Psoas muscle (tissue), 8 donors: ENCODE measurements around the gene DSC1. TPM values are rescaled to one million over a fixed set of nuclear protein-coding genes. Genes with fewer than 3 reads are reported as not detected.

Experiments
- ATAC-seq, 4 donors: fragments of 200-7000 bp; cut with Tn5 transposase; one replicate each; pipeline ENCODE4 v1.9.1; 2020; ENCODE audit warnings: moderate library complexity in 3 of 4, mild to moderate bottlenecking in 2 of 4
- DNase-seq, 2 donors: peaks; one replicate each; pipeline ENCODE4 v3.0.0-alpha.2; 2020
- H3K27ac ChIP-seq: fragments of 200-600 bp; one replicate; pipeline ENCODE4 v1.8.0; 2022
- H3K27me3 ChIP-seq, 3 donors: fragments of 200-600 bp in 1 of 3; one replicate each; pipeline versions ENCODE4 v1.6.1 to v1.8.0; 2013 to 2022; ENCODE audit warnings: low read length in 2 of 3, mild to moderate bottlenecking in 2 of 3, moderate library complexity in 1 of 3; ENCODE audit not compliant: insufficient read depth in 3 of 3
- H3K36me3 ChIP-seq, 2 donors: fragments of 200-600 bp in 1 of 2; one replicate each; pipeline versions ENCODE4 v1.6.1 to v1.8.0; 2013 to 2022; ENCODE audit warnings: low read depth in 1 of 2, mild to moderate bottlenecking in 1 of 2, moderate library complexity in 1 of 2; ENCODE audit not compliant: insufficient read depth in 1 of 2
- H3K4me1 ChIP-seq: fragments of 200-600 bp; one replicate; pipeline ENCODE4 v1.8.0; 2022
- H3K4me3 ChIP-seq: fragments of 200-600 bp; one replicate; pipeline ENCODE4 v1.8.0; 2022; ENCODE audit warnings: mild to moderate bottlenecking
- H3K9me3 ChIP-seq: fragments of 200-600 bp; one replicate; pipeline ENCODE4 v1.8.0; 2022
- CTCF ChIP-seq: fragments of 200-600 bp; IDR thresholded peaks from one replicate; pipeline ENCODE4 v1.8.0; 2022; ENCODE audit warnings: antibody characterized with exemption
- WGBS, 3 donors: extraction: QIAGEN DNeasy Blood & Tissue Kit; methylation state at CpG; one replicate each; pipeline versions ENCODE4 v1.1.6 to v1.1.7; 2013; 5-methylcytosine and 5-hydroxymethylcytosine counted together
- intact Hi-C, 2 donors: fragments of 100-400 bp; cut with DNase I; formaldehyde crosslinking; loops; one replicate each; pipeline versions ENCODE4 v1.11.0 to v1.14.2; 2022
- polyA plus RNA-seq, 3 donors: library from polyadenylated mRNA; stranded (reverse); fragments of 200-250 nt; gene quantifications; one replicate each; pipeline ENCODE4 v1.2.3, GENCODE V29; 2013
- total RNA-seq, 4 donors: library from RNA; stranded (reverse); fragmentation: NEBNext Ultra II Directional in 2 of 4; extraction: Animal tissue kit (Norgen Biotek cat#: 25700) in 2 of 4; gene quantifications; one replicate each; pipeline versions ENCODE4 v1.2.1 to v1.2.4, GENCODE V29; 2021 to 2023
- donor health status: healthy with polysubstance abuse.
- donor health status: DM: no; HTN: no; CAD: no; lungs with moderate emphysema.
- donor health status: Bipolar disorder and iron deficiency.
- donor health status: healthy.
- donor health status: DM: yes; HTN: yes; CAD: no.
- donor health status: DM: no; HTN: no; CAD: no.
- donor health status: DM: no; HTN: no; CAD: no.
- donor health status: DM: yes; HTN: yes; CAD: no.

DSC1 gene
- total and polyA plus RNA-seq, 7 donors, result not detected

GRCh38 chr18:31203794-31204148 lies 41.1 kb upstream of the DSC1 start:
- Histone ChIP-seq H3K27me3 (no peaks in the 10 kb centered on the region), H3K4me1 (no peaks in the 10 kb centered on the region), H3K27ac (no peak overlapping the region), H3K9me3 (no peaks in the 10 kb centered on the region), H3K36me3 (no peaks in the 10 kb centered on the region), H3K4me3 (no peak overlapping the region)
- TF ChIP-seq CTCF, result no peak
- no peak for DNase-seq
- no peak for ATAC-seq
- intact Hi-C loops, result no loop called here
- WGBS, 3 donors, result 68 to 75% (median 70%) methylated on average over 5 of the region's 5 CpGs

- Histone ChIP-seq H3K27me3 (no peaks in the 10 kb centered on the region), H3K4me3 (no peak overlapping the region), H3K9me3 (no peaks in the 10 kb centered on the region), H3K36me3 (no peaks in the 10 kb centered on the region), H3K4me1 (no peaks in the 10 kb centered on the region), H3K27ac (no peak overlapping the region)
- DNase-seq (no peak), ATAC-seq (no peak)
- 62 to 65% (median 63%) methylated on average over 9 of the region's 9 CpGs for WGBS, 3 donors
- no peak for TF ChIP-seq CTCF
- intact Hi-C loops, result no loop called here
Observed at GRCh38 chr18:31203096-31203793, 40.6 kb upstream of the DSC1 start.

GRCh38 chr18:31199190-31199769 lies 36.6 kb upstream of the DSC1 start:
- WGBS, 3 donors, result 79 to 86% (median 83%) methylated on average over 5 of the region's 5 CpGs
- TF ChIP-seq CTCF, result no peak
- ATAC-seq (no peak), DNase-seq (no peak)
- Histone ChIP-seq H3K27me3 (no peaks in the 10 kb centered on the region), H3K4me3 (no peak overlapping the region), H3K36me3 (no peaks in the 10 kb centered on the region), H3K4me1 (no peaks in the 10 kb centered on the region), H3K9me3 (no peaks in the 10 kb centered on the region), H3K27ac (no peak overlapping the region)
- intact Hi-C loops, result no loop called here

GRCh38 chr18:31197676-31198075 lies 35.0 kb upstream of the DSC1 start:
- H3K36me3 ChIP-seq, result no peaks in the 10 kb centered on the region

More at GRCh38 chr18:31197676-31198075, 35.0 kb upstream of the DSC1 start:
- H3K4me3 ChIP-seq, result no peak overlapping the region
- DNase-seq, result no peak
- intact Hi-C loops, result no loop called here
- no peak overlapping the region for H3K27ac ChIP-seq
- WGBS, 3 donors, result 27 to 43% (median 35%) methylated on average over 2 of the region's 2 CpGs
- H3K9me3 ChIP-seq, result no peaks in the 10 kb centered on the region
- no peaks in the 10 kb centered on the region for H3K4me1 ChIP-seq
- no peak for TF ChIP-seq CTCF
- no peaks in the 10 kb centered on the region for H3K27me3 ChIP-seq
- ATAC-seq, result no peak
